ACC112 (cell line): Measurements from ENCODE around the gene CXXC5.

Experiments
- H2AFZ ChIP-seq: fragments of 200-600 bp; sonication (generic); one replicate; pipeline ENCODE4 v1.6.0; 2017; ENCODE audit warnings: antibody characterized with exemption, low read length; ENCODE audit not compliant: unreplicated experiment
- H3K27ac ChIP-seq: fragments of 200-600 bp; sonication (generic); 2 replicates; pipeline ENCODE4 v1.5.1; 2014; ENCODE audit warnings: low read depth, mild to moderate bottlenecking, antibody characterized with exemption, low read length, moderate library complexity
- H3K27me3 ChIP-seq: fragments of 200-600 bp; sonication (generic); 2 replicates; pipeline ENCODE4 v1.6.1; 2014; ENCODE audit warnings: mild to moderate bottlenecking, antibody characterized with exemption, low read length, moderate library complexity, mixed read lengths; ENCODE audit not compliant: insufficient read depth
- H3K36me3 ChIP-seq: fragments of 200-600 bp; sonication (generic); 2 replicates; pipeline ENCODE4 v1.6.1; 2016; ENCODE audit warnings: mild to moderate bottlenecking, antibody characterized with exemption, low read length, moderate library complexity, mixed read lengths; ENCODE audit not compliant: insufficient read depth
- H3K4me1 ChIP-seq: fragments of 200-600 bp; sonication (generic); one replicate; pipeline ENCODE4 v1.6.1; 2016; ENCODE audit warnings: low read length, mixed read lengths; ENCODE audit not compliant: insufficient read depth, unreplicated experiment, control insufficient read depth
- H3K4me3 ChIP-seq: fragments of 200-600 bp; sonication (generic); 2 replicates; pipeline ENCODE4 v1.5.1; 2014; ENCODE audit warnings: mild to moderate bottlenecking, low read depth, low read length
- H3K79me2 ChIP-seq: fragments of 200-600 bp; sonication (generic); one replicate; pipeline ENCODE4 v1.6.0; 2016; ENCODE audit warnings: low read length; ENCODE audit not compliant: control insufficient read depth, unreplicated experiment, insufficient read depth

Gene CXXC5

DNA sequence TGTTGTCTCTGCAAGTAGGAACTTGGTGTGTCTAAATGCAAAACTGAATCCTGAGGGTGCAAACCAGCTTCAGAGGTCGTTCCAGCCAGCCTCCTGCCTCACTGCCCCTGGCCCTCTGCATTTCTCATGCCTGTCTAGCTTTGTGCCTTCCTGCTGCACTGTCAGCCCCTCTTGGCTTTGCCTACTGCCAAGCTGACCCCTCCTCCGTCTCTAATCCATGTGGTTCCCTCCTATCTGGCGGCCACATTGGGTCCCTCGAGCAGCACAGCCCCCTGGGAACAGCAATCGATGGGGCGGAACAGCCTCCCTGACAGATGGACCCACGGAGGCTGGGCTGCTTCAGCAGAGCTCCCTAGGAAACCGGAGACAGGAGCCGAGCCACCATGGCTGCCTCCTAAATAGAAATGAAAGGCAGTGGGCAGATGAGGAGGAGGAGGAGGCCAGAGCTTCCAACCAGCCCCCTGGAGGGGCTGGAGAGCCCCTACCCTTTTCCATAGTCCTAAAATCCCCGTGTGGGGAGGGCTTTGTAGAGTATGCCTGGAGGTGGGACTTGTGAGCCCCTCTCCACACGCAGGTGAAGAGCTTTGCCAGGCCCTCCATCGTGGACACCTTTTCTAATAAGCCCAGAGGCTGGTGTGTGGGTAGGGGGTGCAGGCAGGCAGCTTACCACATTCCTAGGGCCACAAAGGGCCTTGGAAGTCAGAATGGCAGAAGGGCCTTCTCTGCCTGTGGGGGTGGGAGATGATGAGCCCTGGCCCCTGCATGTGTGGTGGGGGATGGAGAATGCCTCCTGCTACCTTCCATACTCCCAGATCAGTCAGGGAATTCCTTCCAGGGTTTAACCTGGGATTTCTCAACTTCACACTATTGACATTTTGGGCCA is 9.2 kb upstream of the CXXC5 start:
- Histone ChIP-seq H3K27ac (peak overlapping the region; percentile 85), H3K79me2 (no peaks in the 10 kb centered on the region), H3K36me3 (no peaks in the 10 kb centered on the region), H2AFZ (no peak overlapping the region), H3K27me3 (no peaks in the 10 kb centered on the region), H3K4me3 (0 out of 2 replicates have a peak overlapping the region, but pooled peaks have one; percentile 64), H3K4me1 (peaks cover 48% of the 10 kb centered on the region)

DNA sequence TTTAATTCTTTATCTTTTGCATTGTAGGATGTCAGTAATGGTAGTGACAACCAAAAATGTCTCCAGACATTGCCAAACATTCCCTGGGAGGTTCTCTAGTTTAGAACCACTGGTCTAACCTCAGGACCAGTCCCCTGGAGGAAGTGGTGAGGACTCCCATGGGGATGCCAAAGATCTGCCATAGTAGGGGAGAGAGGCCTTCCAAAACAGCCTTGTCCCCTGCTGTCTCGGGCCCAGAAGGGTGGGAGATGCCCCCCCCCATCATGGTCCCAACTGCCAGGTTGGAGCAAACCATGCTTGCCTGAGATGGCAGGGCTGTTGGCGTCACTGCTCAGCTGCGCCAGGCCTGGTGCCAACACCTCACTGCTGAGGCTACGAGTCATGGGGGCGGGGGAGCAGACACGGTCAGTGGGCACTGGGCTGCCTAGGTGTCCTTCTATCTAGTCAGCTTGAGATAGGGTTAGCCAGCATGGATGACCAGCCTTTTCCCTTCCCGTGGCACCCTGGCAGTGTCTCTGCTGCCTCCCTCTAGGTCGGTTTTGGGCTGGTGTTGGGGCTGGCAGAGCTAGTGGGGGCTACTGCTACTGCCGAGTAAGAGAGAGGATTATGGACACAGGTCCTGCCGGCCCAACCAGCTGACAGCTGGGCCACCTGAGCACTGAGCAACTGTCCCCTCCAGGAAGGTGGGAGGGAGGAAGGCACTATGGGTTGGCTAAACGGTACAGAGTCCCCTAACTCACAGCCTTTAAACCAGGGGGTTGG is 8.3 kb upstream of the CXXC5 start:
- H2AFZ ChIP-seq, result no peak overlapping the region
- H3K27me3 ChIP-seq, result no peaks in the 10 kb centered on the region
- peaks cover 48% of the 10 kb centered on the region for H3K4me1 ChIP-seq
- no peaks in the 10 kb centered on the region for H3K79me2 ChIP-seq
- H3K4me3 ChIP-seq, result no peak overlapping the region
- no peaks in the 10 kb centered on the region for H3K36me3 ChIP-seq
- no peak overlapping the region for H3K27ac ChIP-seq

GRCh38 chr5:139640421-139641115 is 7.6 kb upstream of the CXXC5 start:
- H3K27me3 ChIP-seq, result no peaks in the 10 kb centered on the region
- no peak overlapping the region for H3K4me3 ChIP-seq
- H3K79me2 ChIP-seq, result no peaks in the 10 kb centered on the region
- H3K4me1 ChIP-seq, result peaks cover 44% of the 10 kb centered on the region
- no peak overlapping the region for H3K27ac ChIP-seq
- H3K36me3 ChIP-seq, result no peaks in the 10 kb centered on the region
- H2AFZ ChIP-seq, result no peak overlapping the region

GRCh38 chr5:139641116-139642080 is 6.8 kb upstream of the CXXC5 start:
- H3K27me3 ChIP-seq, result no peaks in the 10 kb centered on the region
- no peak overlapping the region for H3K4me3 ChIP-seq
- peaks cover 36% of the 10 kb centered on the region for H3K4me1 ChIP-seq
- no peak overlapping the region for H3K27ac ChIP-seq
- no peaks in the 10 kb centered on the region for H3K79me2 ChIP-seq
- no peak overlapping the region for H2AFZ ChIP-seq
- no peaks in the 10 kb centered on the region for H3K36me3 ChIP-seq

GRCh38 chr5:139642213-139642612 is 5.9 kb upstream of the CXXC5 start:
- H3K79me2 ChIP-seq, result no peaks in the 10 kb centered on the region
- no peak overlapping the region for H2AFZ ChIP-seq
- H3K36me3 ChIP-seq, result no peaks in the 10 kb centered on the region
- peaks cover 28% of the 10 kb centered on the region for H3K4me1 ChIP-seq
- no peak overlapping the region for H3K27ac ChIP-seq
- H3K27me3 ChIP-seq, result no peaks in the 10 kb centered on the region
- H3K4me3 ChIP-seq, result no peak overlapping the region

GRCh38 chr5:139642891-139643871 is 5.0 kb upstream of the CXXC5 start:
- no peaks in the 10 kb centered on the region for H3K79me2 ChIP-seq
- no peak overlapping the region for H3K27ac ChIP-seq
- no peaks in the 10 kb centered on the region for H3K27me3 ChIP-seq
- H2AFZ ChIP-seq, result no peak overlapping the region
- H3K4me1 ChIP-seq, result peaks cover 27% of the 10 kb centered on the region
- H3K4me3 ChIP-seq, result no peak overlapping the region
- no peaks in the 10 kb centered on the region for H3K36me3 ChIP-seq

GRCh38 chr5:139644001-139644456 is 4.1 kb upstream of the CXXC5 start:
- H3K27ac ChIP-seq, result no peak overlapping the region
- no peaks in the 10 kb centered on the region for H3K27me3 ChIP-seq
- peaks cover 19% of the 10 kb centered on the region for H3K4me1 ChIP-seq
- H3K79me2 ChIP-seq, result peaks cover 4% of the 10 kb centered on the region
- no peaks in the 10 kb centered on the region for H3K36me3 ChIP-seq
- H2AFZ ChIP-seq, result no peak overlapping the region
- no peak overlapping the region for H3K4me3 ChIP-seq

GRCh38 chr5:139644646-139645429 is 3.3 kb upstream of the CXXC5 start:
- Histone ChIP-seq H2AFZ (no peak overlapping the region), H3K4me3 (no peak overlapping the region), H3K27ac (no peak overlapping the region), H3K4me1 (peaks cover 11% of the 10 kb centered on the region), H3K36me3 (no peaks in the 10 kb centered on the region), H3K27me3 (no peaks in the 10 kb centered on the region), H3K79me2 (peaks cover 12% of the 10 kb centered on the region)
